Suppressor macrophage treated with lipopolysaccharide for 1 hour (primary cell): ENCODE measurements around the gene TRIO.

Experiments used
- DNase-seq, 3 donors: peaks; one replicate each; pipeline ENCODE4 v3.0.0-alpha.2; 2020 to 2022

Gene TRIO

DNA sequence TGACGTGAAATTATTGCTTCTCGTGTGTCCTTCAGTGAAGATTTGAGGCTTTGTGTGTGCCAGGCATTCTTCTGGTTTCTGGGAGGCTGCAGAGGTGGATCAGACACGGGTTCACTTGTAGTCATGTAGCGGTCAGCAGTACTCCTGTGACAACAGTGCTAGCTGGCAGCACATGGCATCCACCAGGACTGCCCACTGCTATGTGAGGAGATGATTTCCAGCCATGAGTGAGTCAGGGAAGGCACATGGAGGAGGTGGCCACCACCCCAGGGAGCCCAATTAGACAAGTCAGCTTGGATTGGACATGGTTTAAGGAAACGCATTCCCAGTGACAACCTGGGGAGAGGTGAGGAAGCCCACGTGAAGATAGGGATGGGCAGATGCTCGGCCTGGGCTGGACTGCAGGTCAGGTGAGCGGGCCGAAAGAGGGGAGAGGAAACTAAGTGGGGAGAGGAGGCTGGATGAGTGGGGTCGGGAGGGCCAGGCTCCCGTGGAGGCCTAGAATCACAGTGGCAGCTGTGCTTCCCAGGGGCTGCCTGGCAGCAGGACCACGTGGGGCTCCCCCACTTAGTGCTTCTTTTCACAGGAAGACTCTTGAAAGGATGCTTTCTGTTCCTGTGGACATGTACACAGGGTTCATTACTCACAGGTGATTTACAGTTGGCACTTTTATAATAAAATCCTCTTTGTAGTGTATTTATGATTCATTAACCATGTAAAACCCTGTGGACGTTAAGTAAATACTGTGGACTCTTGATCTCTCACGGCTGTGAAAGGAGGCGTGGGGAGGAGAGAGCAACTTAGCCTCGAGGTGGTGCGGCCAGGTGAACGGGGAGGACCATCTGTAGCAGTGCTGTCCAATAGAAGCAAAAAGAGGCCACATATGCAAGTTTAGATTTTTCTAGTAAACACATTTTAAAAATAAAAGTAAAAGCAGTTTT is 358.5 kb downstream of the TRIO start:
- DNase-seq = no peak

DNA sequence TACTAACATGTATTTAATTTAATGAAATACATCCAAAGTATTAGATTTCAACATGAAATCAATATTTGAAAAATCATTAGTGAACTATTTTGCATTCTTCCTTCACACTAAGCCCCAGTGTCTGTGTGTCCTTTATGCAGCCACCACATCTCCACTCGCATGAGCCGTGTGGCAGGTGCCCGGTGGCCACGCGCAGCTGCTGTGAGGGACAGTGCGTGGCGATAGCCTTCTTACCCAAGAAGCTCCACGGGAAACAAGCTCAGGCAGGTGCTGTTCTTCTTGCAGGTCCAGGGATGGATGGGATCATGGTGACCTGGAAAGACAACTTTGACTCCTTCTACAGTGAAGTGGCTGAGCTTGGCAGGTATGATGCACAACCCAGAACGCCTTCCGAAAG is 359.1 kb downstream of the TRIO start:
- DNase-seq = no peak

DNA sequence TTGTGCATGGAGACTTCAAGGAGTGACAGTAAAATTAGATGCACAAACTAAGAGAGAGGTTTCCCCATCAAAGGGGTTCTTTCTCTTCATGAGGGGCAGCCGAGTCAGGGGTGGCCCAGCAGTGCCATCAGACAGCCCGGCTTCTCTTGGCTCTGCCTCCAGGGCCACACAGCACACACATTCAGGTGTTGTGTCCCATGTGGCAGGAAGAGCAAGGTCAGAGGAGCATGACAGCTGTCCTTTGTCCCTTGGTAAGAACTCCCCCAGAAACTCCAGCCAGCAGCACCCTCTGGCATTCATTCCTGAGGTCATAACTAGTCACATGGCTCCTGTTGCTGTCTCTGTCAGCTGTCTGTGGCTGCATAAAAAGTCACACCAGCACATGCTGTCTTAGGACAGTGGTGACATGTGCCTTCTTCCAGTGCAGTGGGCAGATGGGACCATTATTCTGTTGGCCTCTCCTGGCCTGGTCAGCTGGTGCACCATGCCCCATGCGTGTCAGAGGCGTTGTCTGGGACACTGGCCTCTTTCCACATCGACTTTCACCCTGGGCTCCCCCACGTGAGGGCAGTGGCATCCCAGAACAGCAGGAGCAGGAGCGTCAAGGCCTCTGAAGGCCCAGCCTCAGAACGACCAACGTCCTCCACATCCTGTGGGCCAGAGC is 360.0 kb downstream of the TRIO start:
- peak in 1 of 3 donors; percentile 15 for DNase-seq

DNA sequence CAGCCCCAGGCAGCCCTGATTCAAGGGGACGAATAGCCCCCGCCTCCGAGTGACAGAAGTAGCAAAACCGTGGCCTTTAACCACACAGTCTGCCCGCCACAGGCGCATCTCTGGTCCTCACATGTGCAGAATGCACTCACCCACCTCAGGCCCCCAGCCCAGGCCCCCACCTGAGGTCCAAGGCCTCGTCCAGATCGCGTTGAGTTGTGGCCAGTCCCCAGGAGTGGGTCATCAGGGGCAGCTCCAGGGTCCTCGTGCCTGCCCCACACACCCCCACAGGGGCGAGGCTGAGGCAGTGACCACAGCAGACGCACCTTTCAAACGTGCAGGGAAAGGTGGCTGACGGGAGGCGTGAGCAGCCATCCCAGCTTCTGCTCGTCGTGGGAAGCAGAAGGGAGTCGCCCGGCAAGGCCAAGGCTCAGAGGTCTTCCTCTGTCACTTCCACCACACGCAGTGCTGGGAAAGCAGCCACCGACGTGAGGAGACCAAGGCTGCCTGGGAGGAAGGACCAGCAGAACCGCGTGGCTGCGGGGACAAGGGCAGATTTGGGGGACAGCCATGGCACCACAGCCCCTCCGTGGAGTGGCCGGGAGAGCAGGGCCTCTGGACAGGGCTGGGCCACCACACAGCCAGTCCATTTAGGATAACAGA is 360.7 kb downstream of the TRIO start:
- DNase-seq = no peak

DNA sequence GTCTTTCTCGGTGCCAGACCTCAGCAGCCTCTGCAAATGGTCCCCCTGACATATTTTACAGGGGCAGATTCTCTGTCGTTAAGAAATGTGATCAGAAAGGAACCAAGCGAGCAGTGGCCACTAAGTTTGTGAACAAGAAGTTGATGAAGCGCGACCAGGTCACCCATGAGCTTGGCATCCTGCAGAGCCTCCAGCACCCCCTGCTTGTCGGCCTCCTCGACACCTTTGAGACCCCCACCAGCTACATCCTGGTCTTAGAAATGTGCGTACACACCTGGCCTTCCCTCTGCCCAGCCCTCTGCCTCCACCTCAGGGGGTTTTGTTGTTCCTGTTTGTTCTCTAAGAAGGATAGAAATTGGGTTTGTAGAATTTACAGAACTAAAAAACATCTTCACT is 361.2 kb downstream of the TRIO start:
- no peak for DNase-seq

DNA sequence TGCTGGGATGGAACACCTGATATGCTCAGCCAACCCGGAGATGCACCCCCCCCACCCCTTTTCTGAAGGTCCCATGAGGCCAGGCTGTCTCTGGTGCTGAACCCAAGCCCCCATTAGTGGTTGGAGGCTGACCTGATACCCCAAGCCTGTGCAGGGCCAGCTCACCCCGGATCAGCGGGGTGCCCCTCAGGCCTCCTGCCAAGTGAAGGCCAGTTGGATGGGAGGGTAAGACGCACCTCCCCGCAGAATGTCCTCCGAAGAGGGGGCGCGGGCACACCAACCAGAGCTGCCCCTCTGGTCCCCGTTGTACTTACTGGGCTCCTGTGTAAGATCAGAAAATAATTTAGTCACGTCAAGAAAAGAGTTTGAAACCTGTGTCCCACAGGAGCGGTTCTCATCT is 361.7 kb downstream of the TRIO start:
- no peak for DNase-seq

DNA sequence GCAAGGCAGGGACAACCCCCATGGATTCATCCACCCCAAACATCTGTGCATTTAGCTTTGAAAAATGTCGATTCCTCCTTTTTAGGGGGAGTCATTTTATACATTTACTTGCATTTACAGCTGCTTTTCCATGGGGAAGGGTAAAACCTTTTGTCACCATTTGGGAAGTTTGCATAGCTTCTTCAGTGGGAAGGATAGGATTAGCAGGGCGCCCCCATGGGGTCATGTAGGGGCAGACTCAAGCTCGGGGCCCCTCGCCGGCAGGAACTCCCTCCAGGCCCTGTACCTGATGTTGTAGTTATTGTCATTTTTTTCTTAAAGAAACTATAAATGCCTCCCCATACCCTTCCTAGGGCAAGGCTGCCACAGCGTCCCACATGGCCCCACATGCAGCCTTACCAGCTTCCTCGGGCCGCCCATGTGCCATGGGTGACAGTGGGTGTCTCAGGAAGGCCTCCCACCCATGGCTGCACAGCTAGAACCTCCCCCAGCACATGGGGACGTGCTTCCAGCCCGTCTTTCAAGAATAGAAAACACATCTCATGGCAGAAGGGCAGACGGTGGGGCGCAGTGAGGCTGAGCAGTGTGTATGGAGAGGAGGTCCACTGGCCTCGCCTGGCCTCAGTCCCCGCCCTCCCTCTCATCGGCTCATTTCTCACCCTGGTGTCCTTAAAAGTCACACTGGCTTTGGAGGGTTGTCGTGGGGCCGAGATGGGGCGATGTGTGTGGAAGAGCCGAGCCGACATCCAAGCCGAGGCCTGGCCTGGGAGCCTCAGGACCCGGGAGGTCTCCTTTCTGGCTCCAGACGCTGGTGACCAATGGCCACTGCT is 362.4 kb downstream of the TRIO start:
- no peak for DNase-seq

DNA sequence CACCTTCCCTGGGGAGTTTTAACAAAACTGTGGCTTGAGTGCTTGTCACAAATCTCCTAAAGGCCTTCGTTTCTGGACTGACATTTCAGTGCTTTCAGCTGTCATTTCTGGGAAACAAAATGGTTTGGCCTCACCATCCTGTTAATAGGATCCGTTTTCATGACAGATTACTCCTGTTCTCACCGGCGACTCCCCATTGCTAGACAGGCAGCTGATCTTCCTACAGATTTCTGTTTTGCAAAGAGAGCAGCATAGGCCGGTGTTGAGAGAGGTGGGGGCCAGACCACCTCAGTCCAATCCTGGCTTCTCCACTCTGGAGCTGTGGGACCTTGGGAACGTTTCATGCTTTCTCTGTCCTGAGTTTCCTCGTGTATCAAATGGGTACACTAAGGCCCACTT is 363.0 kb downstream of the TRIO start:
- no peak for DNase-seq

DNA sequence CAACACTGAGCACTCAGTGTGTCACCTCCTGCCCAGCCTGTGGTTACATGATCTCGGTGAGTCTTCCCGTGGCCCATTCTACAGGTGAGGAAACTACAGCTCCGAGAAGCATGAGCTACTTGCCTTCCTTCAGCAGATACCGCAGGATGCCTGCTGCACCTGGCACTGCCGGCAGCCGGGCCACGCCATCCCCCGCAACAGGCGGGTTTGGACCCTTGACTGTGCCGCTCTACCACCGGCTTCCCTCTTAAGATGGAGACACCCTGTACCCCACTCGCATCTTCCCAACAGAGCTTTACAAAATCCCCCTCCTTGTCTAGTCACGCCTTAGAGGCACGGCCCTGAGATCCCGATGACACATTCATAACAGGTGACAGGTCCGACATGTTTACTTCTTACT is 363.5 kb downstream of the TRIO start:
- DNase-seq = no peak

DNA sequence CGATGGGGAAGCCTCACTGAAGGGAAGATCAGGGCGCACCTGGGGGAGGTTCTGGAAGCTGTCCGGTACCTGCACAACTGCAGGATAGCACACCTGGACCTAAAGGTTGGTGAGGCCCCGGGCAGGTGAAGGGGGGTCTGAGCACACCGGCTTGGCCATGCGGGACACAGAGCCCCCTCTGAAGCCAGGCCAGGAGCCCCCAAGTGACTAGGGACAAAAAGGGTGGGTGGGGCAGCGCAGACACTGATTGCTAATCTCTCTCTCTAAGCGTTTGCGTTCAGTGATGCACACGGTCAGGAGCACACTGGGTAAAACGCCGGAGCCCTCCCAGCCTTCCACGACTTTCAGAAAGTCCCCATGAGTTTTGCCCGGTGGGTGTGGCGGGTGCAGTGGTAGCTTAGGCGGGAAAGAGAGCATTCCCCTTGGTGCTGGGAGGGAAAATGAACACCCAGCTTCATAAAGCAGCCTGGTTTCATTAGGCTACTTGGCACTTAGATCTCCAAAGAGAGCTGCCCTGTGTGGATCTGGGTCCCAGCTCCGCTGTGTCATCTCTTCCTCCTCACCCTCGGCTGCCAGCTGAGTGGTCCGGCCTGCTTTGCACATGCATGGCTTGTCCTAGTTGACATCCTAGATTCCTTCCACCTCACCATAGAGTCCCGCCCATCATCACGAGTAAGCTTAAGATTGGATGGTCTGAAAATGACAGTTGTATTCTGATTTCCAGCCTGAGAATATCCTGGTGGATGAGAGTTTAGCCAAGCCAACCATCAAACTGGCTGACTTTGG is 364.2 kb downstream of the TRIO start:
- no peak for DNase-seq

DNA sequence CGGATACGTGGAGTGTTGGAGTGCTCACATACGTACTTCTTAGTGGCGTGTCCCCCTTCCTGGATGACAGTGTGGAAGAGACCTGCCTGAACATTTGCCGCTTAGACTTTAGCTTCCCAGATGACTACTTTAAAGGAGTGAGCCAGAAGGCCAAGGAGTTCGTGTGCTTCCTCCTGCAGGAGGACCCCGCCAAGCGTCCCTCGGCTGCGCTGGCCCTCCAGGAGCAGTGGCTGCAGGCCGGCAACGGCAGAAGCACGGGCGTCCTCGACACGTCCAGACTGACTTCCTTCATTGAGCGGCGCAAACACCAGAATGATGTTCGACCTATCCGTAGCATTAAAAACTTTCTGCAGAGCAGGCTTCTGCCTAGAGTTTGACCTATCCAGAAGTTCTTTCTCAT is 364.9 kb downstream of the TRIO start:
- no peak for DNase-seq

DNA sequence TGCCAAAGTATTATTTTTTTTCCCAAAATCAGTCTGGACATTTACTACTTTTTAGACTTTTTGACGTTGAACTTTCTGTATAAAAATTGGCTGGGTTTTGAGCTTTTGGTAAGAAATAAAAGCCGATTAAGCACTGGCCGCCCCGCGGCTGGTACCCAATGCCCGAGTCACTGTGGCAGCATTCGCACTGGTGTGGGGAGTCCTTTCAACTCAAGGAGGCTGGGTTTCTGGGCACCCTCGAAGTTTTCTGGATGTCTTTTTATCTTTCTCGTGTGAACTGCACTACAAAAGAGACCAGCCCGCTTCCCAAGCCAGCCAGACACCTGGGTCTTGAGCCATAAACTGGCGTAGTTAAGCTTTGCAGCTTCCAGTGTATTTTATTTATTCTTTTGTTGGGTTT is 366.4 kb downstream of the TRIO start:
- no peak for DNase-seq

DNA sequence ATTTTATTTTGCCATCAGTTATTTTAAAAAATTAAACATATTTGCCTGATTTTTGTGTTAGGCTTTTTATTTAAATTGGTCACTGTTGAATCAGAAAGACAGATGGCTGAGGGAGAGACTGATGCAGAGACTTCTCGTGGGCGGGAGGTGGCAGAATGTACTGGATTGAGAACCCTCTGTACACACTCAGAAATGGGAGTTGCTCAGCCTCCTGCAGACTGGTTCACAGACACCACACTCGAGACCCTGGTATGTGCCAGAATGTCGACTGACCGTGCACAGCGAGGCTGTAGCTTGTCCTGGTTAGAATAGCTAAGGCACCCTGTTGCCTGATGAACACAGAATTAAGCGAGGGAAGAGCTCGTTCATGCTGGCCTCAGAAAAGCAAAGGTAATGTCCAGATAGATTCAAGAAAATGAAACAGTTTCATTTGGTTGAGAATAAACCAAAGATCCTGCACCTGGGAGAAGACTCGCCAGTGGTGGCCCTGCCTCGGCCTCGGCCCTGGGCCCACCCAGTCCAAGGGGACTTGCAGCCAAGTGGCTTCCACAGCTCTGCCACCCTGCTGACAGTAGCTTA is 367.1 kb downstream of the TRIO start:
- no peak for DNase-seq

DNA sequence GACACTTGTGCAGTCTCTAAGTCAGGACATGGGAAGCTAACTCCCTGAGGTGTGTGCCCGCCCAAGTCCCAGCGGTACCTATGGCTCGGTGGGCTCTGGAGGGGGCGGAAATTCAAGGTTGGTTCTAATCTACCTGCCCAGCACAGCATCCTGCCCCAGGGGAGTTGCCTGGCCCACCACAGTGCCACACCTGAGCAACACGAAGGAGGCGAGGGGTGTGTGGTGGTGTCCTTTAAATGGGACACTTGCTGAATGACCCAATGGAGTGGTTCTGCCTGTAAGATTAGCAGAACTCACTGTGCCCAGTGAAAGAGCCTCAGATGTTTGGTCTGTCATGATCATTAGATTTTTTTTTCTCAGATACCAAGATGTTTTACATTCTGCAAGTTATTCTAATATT is 367.7 kb downstream of the TRIO start:
- DNase-seq = no peak

DNA sequence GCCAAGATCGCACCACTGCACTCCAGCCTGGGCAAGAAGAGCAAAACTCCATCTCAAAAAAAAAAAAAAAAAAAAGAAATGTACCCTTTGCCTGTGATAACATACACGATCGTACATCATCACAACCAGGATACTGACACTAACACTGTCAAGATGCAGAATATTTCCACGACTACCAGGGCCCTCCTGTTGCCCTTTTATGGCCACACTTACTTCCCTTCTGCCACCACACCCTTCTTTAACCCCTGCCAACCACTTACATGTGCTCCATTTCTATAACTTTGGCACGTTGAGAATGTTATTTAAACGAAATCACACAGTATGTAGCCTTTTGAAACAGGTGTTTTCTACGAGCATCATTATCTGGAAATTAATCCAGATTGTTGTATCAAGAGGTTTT is 369.4 kb downstream of the TRIO start:
- no peak for DNase-seq

DNA sequence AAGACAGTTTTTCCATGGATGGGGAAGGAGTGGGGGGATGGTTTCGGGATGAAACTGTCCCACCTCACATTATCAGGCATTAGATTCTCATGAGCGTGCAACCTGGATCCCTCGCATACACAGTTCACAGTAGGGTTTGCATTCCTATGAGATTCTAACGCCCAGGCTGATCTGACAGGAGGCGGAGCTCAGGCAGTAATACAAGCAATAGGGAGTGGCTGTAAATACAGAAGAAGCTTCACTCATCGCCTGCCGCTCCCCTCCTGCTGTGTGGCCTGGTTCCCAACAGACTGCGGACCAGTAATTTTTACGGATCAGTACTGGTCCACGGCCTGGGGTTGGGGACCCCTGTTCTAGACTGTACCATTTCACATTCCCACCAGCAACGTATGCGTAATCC is 370.1 kb downstream of the TRIO start:
- DNase-seq = no peak

DNA sequence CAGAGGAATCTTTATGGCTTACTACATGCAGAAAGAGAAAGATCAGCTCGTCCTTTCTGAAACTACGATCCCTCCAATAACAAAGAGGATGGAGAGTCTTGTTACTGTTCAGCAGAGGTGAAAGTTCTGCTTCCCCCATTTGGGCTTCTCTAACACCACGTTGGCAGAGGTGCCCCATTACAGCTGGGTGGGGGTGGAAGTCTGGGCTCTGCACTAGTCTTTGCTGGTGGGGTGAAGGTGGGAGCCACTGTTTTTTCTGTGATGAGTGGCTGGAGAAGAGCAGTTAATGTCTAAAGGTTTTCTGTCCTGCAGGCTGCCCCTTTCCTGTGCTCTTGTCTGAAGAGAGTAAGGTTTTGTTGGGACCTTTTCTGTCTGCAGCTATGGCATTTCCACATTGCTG is 373.8 kb downstream of the TRIO start:
- DNase-seq = no peak

DNA sequence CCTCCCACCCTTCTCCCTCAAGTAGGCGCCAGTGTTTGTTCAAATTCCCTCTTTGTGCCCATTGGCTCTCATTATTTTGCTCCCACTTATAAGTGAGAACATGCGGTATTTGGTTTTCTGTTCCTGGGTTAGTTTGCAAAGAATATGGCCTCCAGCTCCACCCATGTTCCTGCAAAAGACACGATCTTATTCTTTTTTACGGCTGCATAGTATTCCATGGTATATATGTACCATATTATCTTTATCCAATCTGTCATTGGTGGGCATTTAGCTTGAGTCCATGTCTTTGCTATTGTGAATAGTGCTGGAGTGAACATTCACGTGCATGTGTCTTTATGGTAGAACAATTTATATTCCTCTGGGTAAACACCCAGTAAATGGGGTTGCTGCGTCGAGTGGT is 375.5 kb downstream of the TRIO start:
- DNase-seq = no peak

DNA sequence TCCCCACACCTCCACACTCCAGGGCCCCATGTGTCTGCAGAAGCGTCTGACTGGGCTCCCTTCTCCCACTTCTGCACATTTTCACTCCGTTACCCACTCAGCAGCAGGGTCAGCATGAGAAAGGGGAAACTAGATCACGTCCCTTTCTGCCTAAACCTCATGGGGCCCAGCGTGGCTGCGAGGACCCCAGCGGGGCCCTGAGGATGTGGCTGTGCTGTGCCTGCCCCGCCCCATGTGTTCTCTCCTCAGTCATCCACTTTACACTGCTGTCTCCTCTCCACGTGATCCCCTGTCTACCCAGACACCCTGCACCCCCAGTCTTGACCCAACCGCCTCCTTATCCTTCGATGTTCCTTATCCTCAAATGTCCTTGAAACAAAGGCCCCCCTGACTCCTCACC is 378.6 kb downstream of the TRIO start:
- DNase-seq = no peak

DNA sequence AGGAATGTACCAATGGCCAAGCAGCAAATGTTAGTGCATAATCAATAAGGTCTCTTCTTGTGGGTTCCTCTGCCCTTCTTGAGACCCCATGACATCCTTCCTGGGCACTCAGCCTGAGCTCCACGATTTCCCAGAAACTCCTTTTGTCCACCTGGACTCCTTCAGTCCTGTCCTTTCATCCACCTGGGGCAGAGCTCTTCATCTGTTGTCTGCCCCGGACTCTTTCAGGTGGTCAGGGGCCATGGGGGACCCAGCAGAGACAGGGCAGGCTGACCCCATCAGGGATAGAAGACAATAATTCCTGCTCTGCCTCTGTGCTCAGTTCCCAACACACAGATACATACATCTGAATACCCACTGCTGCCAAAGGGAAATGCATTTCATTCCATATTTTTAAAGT is 379.6 kb downstream of the TRIO start:
- no peak for DNase-seq

DNA sequence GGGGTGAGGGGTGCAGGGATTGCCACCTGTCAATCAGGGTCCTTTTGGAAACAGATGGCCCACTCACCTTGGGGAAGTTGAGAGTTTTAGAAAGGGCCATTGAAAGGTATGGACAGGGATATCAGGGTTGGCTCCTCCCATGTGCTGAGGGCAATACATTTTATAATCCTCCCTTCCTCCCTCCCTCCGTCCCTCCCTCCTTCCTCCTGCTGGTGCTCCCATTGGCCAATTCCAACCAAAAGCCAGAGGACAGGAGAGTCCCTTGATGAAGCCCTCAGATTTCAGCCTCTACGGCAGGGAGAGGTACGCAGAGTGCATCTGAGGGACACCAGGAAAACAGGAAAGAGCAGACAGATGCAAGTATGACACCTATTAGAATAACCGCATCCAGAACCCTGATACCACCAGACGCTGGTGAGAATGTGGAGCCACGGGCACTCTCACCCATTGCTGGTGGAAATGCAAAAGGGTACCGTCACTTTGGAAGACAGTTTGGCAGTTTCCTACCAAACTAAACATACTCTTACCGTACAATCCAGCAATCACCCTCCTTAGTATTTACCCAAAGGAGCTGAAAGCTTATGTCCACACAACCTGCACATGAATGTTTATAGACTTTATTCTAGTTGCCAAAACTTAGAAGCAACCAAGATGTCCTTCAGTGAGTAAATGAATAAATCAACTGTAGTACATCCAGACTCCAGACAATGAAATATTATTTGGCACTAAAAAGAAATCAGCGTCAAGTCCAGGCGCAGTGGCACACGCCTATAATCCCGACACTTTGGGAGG is 380.3 kb downstream of the TRIO start:
- no peak for DNase-seq
